ENCODE data around the gene B3GLCT. TPM values are rescaled to one million over a fixed set of nuclear protein-coding genes. Genes with fewer than 3 reads are reported as not detected.
"Not testable (repeated sequence)": the region's sequence is repeated elsewhere in the genome, so short reads cannot be mapped to it uniquely, and the experiment has no call there.

B3GLCT gene
- total RNA-seq, 4 donors from 2014 or later: 5.4 to 14.1 (median 6.6) TPM

DNA sequence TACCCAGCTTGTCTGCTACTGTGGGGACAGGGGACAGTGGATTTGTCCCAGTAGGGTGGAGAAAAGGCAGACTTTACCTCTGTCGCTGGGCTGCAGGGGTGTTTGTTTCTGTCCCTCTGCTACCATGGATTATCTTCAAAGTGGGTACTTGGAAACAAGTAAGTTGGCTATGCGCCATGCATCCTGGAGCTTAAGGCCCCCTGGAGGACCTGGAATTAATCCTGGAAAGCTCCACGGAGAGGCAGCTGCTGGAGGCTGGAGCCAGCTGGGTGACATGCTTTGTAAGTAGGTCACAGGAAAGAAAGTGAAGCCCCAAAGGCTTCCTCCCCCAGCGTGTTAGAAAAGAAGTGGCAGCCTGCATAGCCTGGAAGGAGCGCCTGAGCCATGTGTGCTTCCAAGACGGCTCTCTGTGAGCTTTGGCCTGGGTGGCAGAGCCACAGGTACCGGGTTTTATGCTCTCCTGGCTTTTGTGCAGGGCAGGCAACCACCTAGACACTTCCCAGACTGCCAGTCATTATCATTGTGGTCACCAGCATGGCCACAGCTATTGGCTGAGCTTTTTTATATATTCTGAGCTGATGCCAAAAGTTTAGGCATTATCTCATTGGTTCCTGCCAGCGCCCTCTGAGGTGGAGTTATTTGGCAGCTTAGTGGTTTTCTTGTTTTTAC, 9.5 kb downstream of the B3GLCT start:
- TF ChIP-seq POLR2A (IDR thresholded peaks at IDR 0.05) (no peak), EP300 (IDR thresholded peaks at IDR 0.05) (no peak)
- TF ChIP-seq, protein P1, sequence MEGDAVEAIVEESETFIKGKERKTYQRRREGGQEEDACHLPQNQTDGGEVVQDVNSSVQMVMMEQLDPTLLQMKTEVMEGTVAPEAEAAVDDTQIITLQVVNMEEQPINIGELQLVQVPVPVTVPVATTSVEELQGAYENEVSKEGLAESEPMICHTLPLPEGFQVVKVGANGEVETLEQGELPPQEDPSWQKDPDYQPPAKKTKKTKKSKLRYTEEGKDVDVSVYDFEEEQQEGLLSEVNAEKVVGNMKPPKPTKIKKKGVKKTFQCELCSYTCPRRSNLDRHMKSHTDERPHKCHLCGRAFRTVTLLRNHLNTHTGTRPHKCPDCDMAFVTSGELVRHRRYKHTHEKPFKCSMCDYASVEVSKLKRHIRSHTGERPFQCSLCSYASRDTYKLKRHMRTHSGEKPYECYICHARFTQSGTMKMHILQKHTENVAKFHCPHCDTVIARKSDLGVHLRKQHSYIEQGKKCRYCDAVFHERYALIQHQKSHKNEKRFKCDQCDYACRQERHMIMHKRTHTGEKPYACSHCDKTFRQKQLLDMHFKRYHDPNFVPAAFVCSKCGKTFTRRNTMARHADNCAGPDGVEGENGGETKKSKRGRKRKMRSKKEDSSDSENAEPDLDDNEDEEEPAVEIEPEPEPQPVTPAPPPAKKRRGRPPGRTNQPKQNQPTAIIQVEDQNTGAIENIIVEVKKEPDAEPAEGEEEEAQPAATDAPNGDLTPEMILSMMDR (IDR thresholded peaks at IDR 0.05): no peak
- Histone ChIP-seq H3K27ac (peak overlapping the region in 1 of 4 donors; percentile 46), H3K27me3 (no peaks in the 10 kb centered on the region), H3K4me1 (peaks cover 0 to 36% (median 5%) of the 10 kb centered on the region in 4 donors), H3K36me3 (no peaks in the 10 kb centered on the region), H3K9me3 (no peaks in the 10 kb centered on the region), H3K4me3 (no peak overlapping the region)
- 36 to 43% methylated on average over 8 of the region's 8 CpGs for WGBS, 2 donors
- DNase-seq (ENCODE audit: low spot score in 2 of 2): peak in 1 of 2 donors; percentile 12

DNA sequence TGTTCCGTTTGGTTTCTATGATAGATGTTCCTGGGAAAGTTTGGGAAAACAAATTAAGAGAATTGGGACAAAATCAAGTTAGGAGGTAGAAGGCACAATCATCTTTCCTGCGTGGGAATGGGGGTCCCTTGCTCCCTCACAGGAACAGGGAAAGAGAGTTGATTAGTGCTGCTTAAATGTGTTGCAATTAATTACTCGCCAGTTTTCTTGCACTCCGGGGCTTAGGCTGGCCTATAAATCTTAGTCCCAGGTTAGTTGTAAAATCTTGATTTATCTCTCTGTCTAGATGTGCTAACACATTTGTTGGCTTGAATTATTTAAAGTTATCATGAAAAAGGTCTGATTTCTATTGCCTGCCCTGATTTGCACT, 10.1 kb downstream of the B3GLCT start:
- 33 to 48% methylated on average over 4 of the region's 4 CpGs for WGBS, 2 donors

DNA sequence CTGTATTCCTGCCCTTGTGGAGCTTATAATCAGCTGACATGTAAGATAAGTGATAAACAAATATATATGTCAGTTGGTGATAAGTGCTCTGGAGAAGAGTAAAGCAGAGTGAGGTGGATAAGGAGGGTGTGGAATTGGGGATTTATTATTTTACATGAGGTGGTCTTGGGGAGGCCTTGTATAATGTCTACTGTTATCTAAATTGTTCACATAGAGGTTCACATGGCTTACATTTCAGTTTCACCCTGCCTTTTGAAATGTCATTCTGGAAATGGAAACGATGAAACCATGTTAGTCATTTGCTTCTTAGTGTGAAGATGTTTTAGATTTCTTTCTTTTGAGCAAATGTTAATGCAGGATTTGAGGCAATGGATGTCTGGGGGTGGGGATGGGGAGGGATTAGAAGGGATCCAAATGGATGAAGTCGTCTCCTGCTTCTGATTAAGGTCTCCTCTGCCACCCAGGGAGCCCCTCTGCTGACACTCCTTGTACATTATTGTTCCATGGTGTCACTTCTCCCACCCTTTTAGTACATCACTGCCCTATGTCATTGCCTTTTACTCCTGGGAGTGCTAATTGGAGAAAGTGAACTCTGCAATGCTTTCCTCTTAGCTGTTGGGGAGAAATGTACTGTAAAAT, 14.0 kb downstream of the B3GLCT start:
- no peak for DNase-seq (ENCODE audit: low spot score in 2 of 2)
- Histone ChIP-seq H3K27ac (no peak overlapping the region), H3K27me3 (no peaks in the 10 kb centered on the region), H3K36me3 (no peaks in the 10 kb centered on the region), H3K9me3 (no peaks in the 10 kb centered on the region), H3K4me1 (peaks cover 0 to 25% (median 4%) of the 10 kb centered on the region in 4 donors), H3K4me3 (no peak overlapping the region)
- TF ChIP-seq, protein P1 (IDR thresholded peaks at IDR 0.05): no peak
- TF ChIP-seq EP300 (IDR thresholded peaks at IDR 0.05): no peak
- TF ChIP-seq POLR2A (IDR thresholded peaks at IDR 0.05): no peak
- WGBS, 2 donors: 45% methylated on average over 2 of the region's 2 CpGs

More for the DNA sequence above, 10.1 kb downstream of the B3GLCT start:
- TF ChIP-seq EP300 (IDR thresholded peaks at IDR 0.05) (peak in 1 of 2 donors; percentile 47), POLR2A (IDR thresholded peaks at IDR 0.05) (no peak)
- no peaks in the 10 kb centered on the region for H3K9me3 ChIP-seq
- DNase-seq (ENCODE audit: low spot score in 2 of 2): no peak
- H3K27ac ChIP-seq: peak overlapping the region in 1 of 4 donors; percentile 46
- H3K4me1 ChIP-seq: peaks cover 0 to 40% (median 5%) of the 10 kb centered on the region in 4 donors
- H3K36me3 ChIP-seq: no peaks in the 10 kb centered on the region
- no peaks in the 10 kb centered on the region for H3K27me3 ChIP-seq
- H3K4me3 ChIP-seq: no peak overlapping the region

DNA sequence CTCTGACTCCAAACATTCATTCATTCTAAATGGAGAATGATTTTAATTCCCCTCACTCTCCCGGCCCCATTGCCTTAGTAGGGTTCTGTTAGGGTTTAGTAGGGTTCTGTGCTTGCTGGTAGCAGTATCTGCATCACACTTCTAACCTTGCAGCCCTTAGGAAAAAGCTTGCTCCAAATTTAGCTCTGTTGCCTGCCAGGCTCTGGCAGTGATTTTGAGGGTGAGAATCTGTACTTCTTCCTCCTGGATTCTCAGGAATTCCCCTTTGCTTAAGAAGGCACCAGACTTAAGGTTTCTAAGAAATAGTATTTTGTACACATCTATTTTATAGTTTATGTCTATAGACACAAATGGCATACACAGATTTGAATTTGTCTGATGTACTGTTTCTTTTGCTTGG, 14.7 kb downstream of the B3GLCT start:
- peaks cover 0 to 18% (median 3%) of the 10 kb centered on the region in 4 donors for H3K4me1 ChIP-seq
- WGBS, 2 donors: 70 to 79% methylated on average over 1 of the region's 1 CpG
- TF ChIP-seq, protein P1 (IDR thresholded peaks at IDR 0.05): no peak
- TF ChIP-seq POLR2A (IDR thresholded peaks at IDR 0.05) (no peak), EP300 (IDR thresholded peaks at IDR 0.05) (no peak)
- no peak overlapping the region for H3K4me3 ChIP-seq
- H3K27ac ChIP-seq: no peak overlapping the region
- H3K27me3 ChIP-seq: no peaks in the 10 kb centered on the region
- H3K36me3 ChIP-seq: no peaks in the 10 kb centered on the region
- no peaks in the 10 kb centered on the region for H3K9me3 ChIP-seq
- no peak for DNase-seq (ENCODE audit: low spot score in 2 of 2)

DNA sequence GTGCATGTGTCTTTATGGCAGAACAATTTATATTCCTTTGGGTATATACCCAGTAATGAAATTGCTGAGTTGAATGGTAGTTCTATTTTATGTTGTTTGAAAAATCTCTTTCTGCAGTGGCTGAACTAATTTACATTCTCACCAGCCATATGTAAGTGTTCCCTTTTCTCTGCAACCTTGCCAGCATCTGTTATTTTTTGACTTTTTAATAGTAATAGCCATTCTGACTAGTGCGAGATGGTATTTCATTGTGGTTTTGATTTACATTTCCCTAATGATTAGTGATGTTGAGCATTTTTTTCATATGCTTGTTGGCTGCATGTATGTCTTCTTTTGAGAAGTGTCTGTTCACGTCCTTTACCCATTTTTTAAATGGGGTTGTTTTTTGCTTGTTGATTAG, 17.1 kb downstream of the B3GLCT start:
- not testable (repeated sequence) for H3K4me3 ChIP-seq; H3K9me3 ChIP-seq; H3K4me1 ChIP-seq; H3K27ac ChIP-seq; H3K27me3 ChIP-seq; DNase-seq (ENCODE audit: low spot score in 2 of 2); H3K36me3 ChIP-seq
- WGBS, 2 donors: 97 to 98% methylated on average over 2 of the region's 2 CpGs

DNA sequence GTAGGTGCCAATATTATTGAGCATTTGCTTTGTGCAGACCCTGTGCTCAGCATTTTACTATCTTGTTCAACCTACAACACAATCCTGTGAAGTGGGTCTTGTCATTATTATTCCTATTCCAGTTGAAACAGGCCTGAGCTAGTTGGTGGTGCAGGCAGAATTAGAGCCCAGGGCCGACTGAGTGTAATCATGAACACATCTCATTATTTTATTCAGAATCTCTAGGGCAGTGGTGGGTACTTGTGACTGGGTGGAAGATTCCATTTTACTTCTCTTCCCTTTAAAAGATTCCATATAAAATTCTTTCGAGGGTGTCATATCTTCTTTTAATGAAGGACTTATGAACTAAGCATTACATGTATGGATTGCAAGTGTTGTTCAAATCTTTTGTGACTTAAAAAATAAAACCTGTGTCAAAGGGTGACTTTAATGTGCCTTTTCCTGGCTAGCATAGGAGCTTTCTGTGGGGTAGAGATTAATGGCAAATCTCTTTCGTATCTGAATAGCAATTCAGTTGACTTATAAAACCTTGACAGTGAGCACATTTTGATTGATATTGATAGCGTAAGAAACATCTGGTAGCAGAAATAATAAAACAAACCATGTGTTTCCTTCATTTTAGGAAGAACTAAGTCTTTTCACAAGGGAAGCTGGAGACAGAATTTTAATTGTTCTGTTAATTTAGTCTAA, 20.3 kb downstream of the B3GLCT start:
- H3K9me3 ChIP-seq: no peaks in the 10 kb centered on the region
- no peak overlapping the region for H3K27ac ChIP-seq
- WGBS, 2 donors: 87 to 93% methylated on average over 4 of the region's 4 CpGs
- no peak for DNase-seq (ENCODE audit: low spot score in 2 of 2)
- TF ChIP-seq, protein P1 (IDR thresholded peaks at IDR 0.05): no peak
- no peak for TF ChIP-seq POLR2A (IDR thresholded peaks at IDR 0.05)
- TF ChIP-seq EP300 (IDR thresholded peaks at IDR 0.05): no peak
- no peaks in the 10 kb centered on the region for H3K27me3 ChIP-seq
- peaks cover 0 to 15% (median 0%) of the 10 kb centered on the region in 3 donors for H3K36me3 ChIP-seq
- no peaks in the 10 kb centered on the region for H3K4me1 ChIP-seq
- no peak overlapping the region for H3K4me3 ChIP-seq

Data from tibial nerve (tissue), 4 donors.